Prostate gland (tissue), 2 donors: ENCODE data around the gene MYH8. TPM values are rescaled to one million over a fixed set of nuclear protein-coding genes. Genes with fewer than 3 reads are reported as not detected.

ENCODE experiments used
- DNase-seq: peaks from one replicate; pipeline ENCODE4 v3.0.0-alpha.2; 2019; ENCODE audit warnings: low spot score
- H3K27ac ChIP-seq, 2 donors: fragments of 200-600 bp; sonication (generic); 2 replicates each; pipeline ENCODE4 v1.5.1; 2017 to 2019
- H3K27me3 ChIP-seq: fragments of 200-600 bp; sonication (generic); replicated peaks from 2 replicates; pipeline ENCODE4 v1.5.1; 2019; ENCODE audit not compliant: insufficient read depth
- H3K36me3 ChIP-seq, 2 donors: fragments of 200-600 bp; sonication (generic); 1 replicate in 1 of 2; 2 replicates in 1 of 2; pipeline versions ENCODE4 v1.5.1 to v1.8.1; 2017 to 2019
- H3K4me1 ChIP-seq: fragments of 200-600 bp; sonication (generic); replicated peaks from 2 replicates; pipeline ENCODE4 v1.5.1; 2019
- H3K4me3 ChIP-seq, 2 donors: fragments of 200-600 bp; sonication (generic); 2 replicates each; pipeline ENCODE4 v1.5.1; 2017 to 2019
- H3K9me3 ChIP-seq: fragments of 200-600 bp; sonication (generic); 2 replicates; pipeline ENCODE4 v1.5.1; 2017
- CTCF ChIP-seq, 4 experiments: fragments of 200-600 bp in 2 of 4; fragments of 450-650 bp in 2 of 4; sonication (generic) in 2 of 4; IDR thresholded peaks; 1 replicate in 3 of 4; 2 replicates in 1 of 4; pipeline ENCODE4 v1.5.1; 2016 to 2019; ENCODE audit warnings: antibody characterized with exemption in 4 of 4, mild to moderate bottlenecking in 2 of 4, moderate library complexity in 2 of 4
- POLR2A ChIP-seq: fragments of 450-650 bp; IDR thresholded peaks from one replicate; pipeline ENCODE4 v1.6.1; 2016; ENCODE audit warnings: antibody characterized with exemption, mild to moderate bottlenecking
- POLR2AphosphoS5 ChIP-seq: sonication (generic); formaldehyde crosslinking; IDR thresholded peaks from one replicate; pipeline ENCODE4 v1.6.1; 2017; ENCODE audit warnings: antibody characterized with exemption
- WGBS: methylation state at CpG from one replicate; pipeline ENCODE4 v1.1.5; 2018; 5-methylcytosine and 5-hydroxymethylcytosine counted together
- intact Hi-C: fragments of 100-400 bp; cut with DNase I; formaldehyde crosslinking; loops from one replicate; pipeline ENCODE4 v1.14.2; 2022
- total RNA-seq, 2 donors: library from RNA; depleted of rRNA; stranded (reverse); fragments of >200 nt; gene quantifications; one replicate each; pipeline ENCODE4 v1.1.0, GENCODE V29; 2016

MYH8 gene
- total RNA-seq, 2 donors from 2014 or later, result 0.05 to 0.40 TPM

GRCh38 chr17:10457952-10458351 lies 36.2 kb upstream of the MYH8 start:
- Histone ChIP-seq H3K36me3 (no peaks in the 10 kb centered on the region), H3K4me1 (no peaks in the 10 kb centered on the region), H3K4me3 (no peak overlapping the region), H3K9me3 (no peaks in the 10 kb centered on the region), H3K27me3 (no peaks in the 10 kb centered on the region), H3K27ac (no peak overlapping the region)
- intact Hi-C loops, result no loop called here
- WGBS, result 42% methylated on average over 1 of the region's 1 CpG
- no peak for TF ChIP-seq POLR2A
- TF ChIP-seq CTCF (IDR thresholded peaks at IDR 0.05), result no peak
- TF ChIP-seq POLR2AphosphoS5, result no peak
- DNase-seq, result no peak

GRCh38 chr17:10447026-10447931 lies 25.5 kb upstream of the MYH8 start:
- intact Hi-C loops, result no loop called here
- TF ChIP-seq POLR2A, result no peak
- no peak for TF ChIP-seq POLR2AphosphoS5
- TF ChIP-seq CTCF (IDR thresholded peaks at IDR 0.05), result no peak
- DNase-seq, result no peak
- no peaks in the 10 kb centered on the region for H3K36me3 ChIP-seq
- no peak overlapping the region for H3K4me3 ChIP-seq
- no peaks in the 10 kb centered on the region for H3K9me3 ChIP-seq
- no peak overlapping the region for H3K27ac ChIP-seq
- 66% methylated on average over 7 of the region's 7 CpGs for WGBS
- no peaks in the 10 kb centered on the region for H3K27me3 ChIP-seq
- H3K4me1 ChIP-seq, result no peaks in the 10 kb centered on the region

DNA sequence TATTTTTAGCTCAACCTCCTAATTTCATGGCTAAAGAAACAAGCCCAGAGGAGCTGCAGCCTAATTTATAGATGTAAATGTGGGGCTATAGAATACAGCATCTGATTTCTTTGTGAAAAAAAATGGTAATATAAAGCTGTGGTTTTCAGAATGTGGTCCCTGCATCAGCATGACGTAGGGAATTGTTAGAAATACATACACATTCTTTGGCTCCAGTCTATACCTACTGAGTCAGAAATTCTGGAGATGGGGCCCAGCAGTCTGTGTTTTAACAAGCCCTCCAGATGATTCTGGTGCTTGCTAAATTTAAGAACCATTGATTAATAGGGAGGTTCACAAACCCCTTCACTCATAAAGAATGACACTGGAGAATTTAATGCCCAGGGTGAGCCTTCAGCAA lies 18.1 kb upstream of the MYH8 start:
- WGBS, result 82% methylated on average over 1 of the region's 1 CpG
- intact Hi-C loops, result no loop called here
- no peaks in the 10 kb centered on the region for H3K4me1 ChIP-seq

GRCh38 chr17:10435096-10435495 lies 13.3 kb upstream of the MYH8 start:
- H3K4me1 ChIP-seq, result no peaks in the 10 kb centered on the region
- no peaks in the 10 kb centered on the region for H3K27me3 ChIP-seq
- intact Hi-C loops, result no loop called here
- no peaks in the 10 kb centered on the region for H3K9me3 ChIP-seq
- no peak overlapping the region for H3K27ac ChIP-seq
- no peak for TF ChIP-seq POLR2A
- no peak for TF ChIP-seq CTCF (IDR thresholded peaks at IDR 0.05)
- no peak for TF ChIP-seq POLR2AphosphoS5
- H3K36me3 ChIP-seq, result no peaks in the 10 kb centered on the region
- DNase-seq, result no peak
- WGBS, result 78% methylated on average over 3 of the region's 3 CpGs
- no peak overlapping the region for H3K4me3 ChIP-seq

More for the DNA sequence above, 18.1 kb upstream of the MYH8 start:
- TF ChIP-seq POLR2AphosphoS5, result no peak
- no peak for TF ChIP-seq CTCF (IDR thresholded peaks at IDR 0.05)
- TF ChIP-seq POLR2A, result no peak
- Histone ChIP-seq H3K27me3 (no peaks in the 10 kb centered on the region), H3K27ac (no peak overlapping the region), H3K9me3 (no peaks in the 10 kb centered on the region), H3K36me3 (no peaks in the 10 kb centered on the region), H3K4me3 (no peak overlapping the region)
- no peak for DNase-seq
